SK-N-SH treated with all-trans-retinoic acid at 6 μM for 48 hours (cell line): ENCODE results near the gene TAMM41.
"Not testable (repeated sequence)": the region's sequence is repeated elsewhere in the genome, so short reads cannot be mapped to it uniquely, and the experiment has no call there.

ENCODE experiments used
- ARNTL ChIP-seq: fragments of 450-650 bp; formaldehyde crosslinking; IDR thresholded peaks from 2 replicates; pipeline ENCODE4 v1.5.0; 2020; ENCODE audit warnings: low read depth, mild to moderate bottlenecking, moderate library complexity, borderline replicate concordance
- CSDC2 ChIP-seq: fragments of 250-450 bp; sonication (Bioruptor Pico); IDR thresholded peaks from 2 replicates; pipeline ENCODE4 v1.5.0; 2020; ENCODE audit warnings: mild to moderate bottlenecking, moderate library complexity
- OSR1 ChIP-seq: fragments of 250-450 bp; sonication (Bioruptor Pico); IDR thresholded peaks from 2 replicates; pipeline ENCODE4 v1.8.0; 2022; ENCODE audit warnings: moderate library complexity, mild to moderate bottlenecking, inconsistent platforms
- PATZ1 ChIP-seq: fragments of 250-450 bp; sonication (Bioruptor Pico); IDR thresholded peaks from 2 replicates; pipeline ENCODE4 v1.8.0; 2020; ENCODE audit warnings: mild to moderate bottlenecking, moderate library complexity, borderline replicate concordance
- POU6F1 ChIP-seq: fragments of 250-450 bp; sonication (Bioruptor Pico); IDR thresholded peaks from 2 replicates; pipeline ENCODE4 v1.8.0; 2021; ENCODE audit warnings: low read depth, mild to moderate bottlenecking, moderate library complexity, borderline replicate concordance
- PPARA ChIP-seq: fragments of 250-450 bp; sonication (Bioruptor Pico); IDR thresholded peaks from 2 replicates; pipeline ENCODE4 v1.5.0; 2020; ENCODE audit warnings: mild to moderate bottlenecking, borderline replicate concordance

- not testable (repeated sequence) for TF ChIP-seq PATZ1; ARNTL (CRISPR knock-in tag); OSR1 (CRISPR knock-in tag); PPARA (CRISPR knock-in tag); CSDC2 (CRISPR knock-in tag); POU6F1 (CRISPR knock-in tag)
Observed at GRCh38 chr3:11862584-11862983, 15.9 kb upstream of the TAMM41 start.
